Activated naive CD4-positive, alpha-beta T cell treated with Interleukin-2 at 50 U/mL for 16 hours (primary cell): ENCODE results near the gene PCAT7.

ENCODE experiments used
- DNase-seq: peaks from one replicate; pipeline ENCODE4 v3.0.0-alpha.2; 2020

PCAT7 gene

DNA sequence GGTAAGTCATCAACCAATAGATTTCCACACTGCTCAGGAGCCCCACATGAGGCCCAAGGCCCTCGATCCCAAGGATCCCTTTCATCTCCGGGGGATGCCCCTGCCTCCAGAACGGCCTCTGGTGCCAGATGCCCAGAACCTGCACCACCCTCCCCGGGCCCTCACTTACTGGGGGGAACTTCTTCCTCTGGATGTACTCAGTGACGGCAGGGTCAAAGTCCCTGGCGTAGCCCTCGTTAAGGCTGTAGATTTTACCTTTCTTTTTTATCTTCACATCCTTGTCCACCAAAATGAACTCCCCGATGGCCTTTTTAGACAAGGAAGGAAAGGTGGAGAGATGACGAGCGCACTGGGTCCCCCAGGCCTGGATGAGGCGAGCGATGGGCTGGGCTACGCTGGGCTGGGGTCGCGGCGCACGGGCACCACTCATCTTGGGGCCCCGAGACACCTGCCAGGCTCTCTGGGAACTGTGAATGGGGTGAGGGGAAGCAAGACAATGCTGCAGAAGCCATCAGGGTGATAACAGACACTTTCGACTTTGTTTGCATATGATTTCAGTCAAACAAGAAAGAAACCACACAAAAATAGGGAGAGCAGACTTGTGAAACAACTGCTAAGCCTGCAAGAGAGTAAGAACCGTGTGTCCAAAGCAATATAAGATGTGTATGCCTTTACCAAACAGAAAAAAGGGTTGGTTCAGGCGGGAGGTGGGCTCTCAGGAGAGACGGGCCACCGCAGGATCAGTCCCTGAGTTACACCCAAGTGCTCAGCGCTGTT is 52.0 kb downstream of the PCAT7 start:
- no peak for DNase-seq

DNA sequence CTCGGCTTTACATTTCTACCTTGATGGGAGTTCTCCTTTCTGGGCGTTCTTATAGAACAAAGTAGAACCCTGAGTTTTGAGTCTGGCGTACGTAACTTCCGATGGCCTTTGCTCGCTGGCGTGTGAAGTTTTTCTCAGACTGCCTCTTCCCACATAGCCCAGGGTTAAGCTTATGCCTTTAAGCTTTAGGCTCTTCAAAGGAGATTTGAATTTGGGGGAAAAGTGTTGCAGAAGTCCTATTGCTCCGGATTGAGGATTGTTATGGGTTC is 52.5 kb downstream of the PCAT7 start:
- no peak for DNase-seq

DNA sequence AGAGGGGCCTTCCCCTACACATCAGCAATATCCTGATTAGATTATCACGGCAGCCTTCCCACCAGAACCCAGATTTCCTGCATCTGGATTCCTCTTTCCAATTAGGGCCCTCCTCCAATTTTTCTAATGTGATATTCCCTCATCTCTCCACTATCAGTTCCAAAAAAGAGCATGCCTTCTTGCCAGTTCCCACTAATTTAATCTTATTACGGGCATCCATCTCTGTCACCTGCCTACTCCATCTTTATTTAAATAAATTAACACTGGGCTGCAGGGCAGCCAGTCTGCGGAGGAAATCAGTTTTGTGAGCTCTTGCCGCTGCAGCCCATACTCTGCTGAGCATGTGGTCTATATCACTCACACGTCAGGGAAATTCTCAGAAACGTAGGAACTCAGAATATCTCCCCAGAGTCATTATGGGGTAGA is 55.3 kb downstream of the PCAT7 start:
- DNase-seq, result no peak

DNA sequence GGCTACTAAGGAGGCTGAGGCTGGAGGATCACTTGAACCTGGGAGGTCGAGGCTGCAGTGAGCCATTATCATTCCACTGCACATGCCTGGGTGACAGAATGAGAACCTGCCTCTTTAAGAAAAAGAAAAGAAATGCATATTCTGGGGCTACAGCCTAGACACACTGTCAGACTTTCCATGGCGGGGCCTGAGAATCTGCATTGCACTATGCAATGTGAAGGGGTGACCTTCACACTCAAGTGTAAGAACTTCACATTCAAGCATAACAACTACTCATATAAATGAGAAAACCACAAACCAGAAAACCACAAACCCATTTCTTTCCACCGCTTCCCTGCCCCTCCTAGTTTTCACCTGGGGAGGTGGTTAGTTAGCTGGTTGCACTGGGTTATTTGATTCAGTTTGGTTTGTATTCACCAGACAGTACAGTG is 56.8 kb downstream of the PCAT7 start:
- DNase-seq, result peak; percentile 42

DNA sequence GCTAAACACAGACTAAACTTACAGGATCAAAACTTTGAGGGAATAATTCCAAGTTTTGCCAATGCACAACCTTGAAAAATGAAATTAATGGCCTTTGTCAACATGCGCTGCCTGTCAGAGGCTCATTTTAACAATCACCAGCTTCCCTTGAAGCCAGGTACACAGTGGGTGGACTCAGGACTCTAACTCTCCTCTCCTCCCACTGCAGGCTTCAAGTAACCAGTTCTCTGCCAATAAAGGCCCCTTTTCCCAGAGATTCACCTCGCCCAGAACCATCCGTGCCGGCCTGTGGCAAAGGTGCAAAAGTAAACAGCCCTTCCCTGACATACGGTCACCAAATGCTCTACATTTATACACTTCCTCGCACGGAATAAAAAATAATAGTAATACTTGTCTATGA is 57.2 kb downstream of the PCAT7 start:
- no peak for DNase-seq

DNA sequence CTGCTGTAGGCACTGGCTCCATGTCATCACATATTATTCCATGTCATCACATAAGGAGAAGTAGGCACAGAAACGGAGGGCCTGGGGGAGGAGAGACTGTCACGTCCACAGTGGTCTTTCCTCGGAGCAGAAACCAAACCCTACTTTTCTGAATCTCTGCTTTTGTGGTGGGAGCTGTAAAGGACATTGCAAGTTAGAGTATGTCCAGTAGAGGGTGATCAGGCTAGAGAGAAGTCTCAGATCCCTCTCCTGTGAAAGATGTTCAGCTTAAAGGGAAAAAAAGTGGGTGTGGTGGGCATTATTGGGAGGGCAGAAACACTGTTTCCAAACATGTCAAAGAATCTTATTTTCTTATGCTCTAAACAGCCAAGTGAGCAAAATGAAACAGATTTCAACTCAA is 58.1 kb downstream of the PCAT7 start:
- no peak for DNase-seq

DNA sequence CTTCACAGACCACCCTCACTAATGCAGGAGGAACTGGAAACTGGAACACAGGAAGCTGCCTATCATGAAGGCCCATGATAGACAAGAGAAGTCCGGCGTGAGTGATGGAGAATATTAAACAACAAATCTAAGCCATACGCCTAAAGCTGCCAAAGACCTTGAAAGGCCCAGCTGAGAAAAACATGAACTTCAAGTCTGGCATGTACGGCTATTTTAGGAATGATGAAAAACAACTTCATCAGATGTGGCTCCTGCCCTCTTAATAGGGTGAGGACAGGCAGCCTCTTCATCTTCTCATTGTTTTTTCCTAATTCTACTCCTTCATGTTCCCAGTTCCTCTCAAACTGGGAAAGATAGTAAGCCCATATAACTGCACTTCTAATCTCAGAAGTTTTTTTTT is 64.1 kb downstream of the PCAT7 start:
- DNase-seq, result no peak
